HG03460 (cell line): Measurements from ENCODE around the gene IL20RB.
A peak's percentile ranks its signal among the peaks of the same experiment; 100 is the strongest.

Source experiments
- ATAC-seq: cut with Tn5 transposase; IDR thresholded peaks from one replicate; pipeline ENCODE4 v1.9.1; 2021; ENCODE audit not compliant: unreplicated experiment

The IL20RB gene

GRCh38 chr3:137026701-137027100 lies 68.9 kb downstream of the IL20RB start:
- no peak for ATAC-seq

DNA sequence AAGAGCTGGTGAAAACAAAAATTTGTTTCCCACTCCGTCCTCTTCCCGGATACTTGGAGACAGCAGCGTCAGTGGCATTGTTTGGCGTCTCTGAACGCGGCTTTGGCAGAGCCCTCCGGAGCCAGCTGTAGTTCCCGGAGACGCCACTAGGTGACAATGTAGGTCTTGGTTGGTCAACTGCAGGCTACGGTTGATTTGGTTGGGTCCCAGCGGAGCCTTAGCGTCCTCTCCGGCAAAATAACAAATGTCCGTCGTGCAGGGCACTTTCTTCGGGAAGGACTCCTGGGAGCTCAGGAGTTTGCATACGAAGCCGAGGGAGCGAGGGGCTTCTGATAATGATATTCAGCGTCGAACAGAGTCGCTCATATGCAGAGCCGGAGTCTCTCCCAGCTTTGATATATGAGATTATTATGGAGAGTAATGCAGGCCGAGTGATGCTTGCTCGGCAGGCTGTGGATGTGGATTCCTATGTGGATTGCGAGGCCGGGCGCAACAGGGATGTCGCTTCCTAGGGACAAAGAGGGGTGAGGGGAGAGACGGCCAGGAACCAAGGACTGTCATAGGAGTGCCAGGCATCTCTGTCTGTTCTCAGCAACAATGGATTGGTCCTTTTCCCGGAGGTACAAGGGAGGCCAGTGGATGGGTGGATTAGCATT lies 74.8 kb downstream of the IL20RB start:
- peak; percentile 90 for ATAC-seq

DNA sequence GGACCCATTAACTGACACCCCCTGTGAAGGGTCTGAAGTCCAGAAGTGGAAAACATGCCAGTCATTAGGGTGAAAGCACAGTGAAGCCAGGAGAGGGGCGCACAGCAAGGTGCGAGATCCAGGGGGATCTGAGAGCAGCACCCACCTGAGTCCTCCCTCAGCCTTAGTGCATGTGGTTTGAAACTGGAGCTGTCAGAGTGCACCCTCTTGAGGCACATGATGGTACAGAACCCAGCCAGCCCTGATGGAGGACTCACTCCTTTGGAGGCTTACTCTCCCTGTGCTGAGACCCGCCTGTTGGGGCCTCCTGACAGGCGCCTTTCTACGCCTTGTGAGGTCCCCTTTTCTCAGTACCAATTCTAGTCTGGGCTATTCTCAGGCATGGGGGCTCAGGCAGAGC lies 77.8 kb downstream of the IL20RB start:
- ATAC-seq: no peak

DNA sequence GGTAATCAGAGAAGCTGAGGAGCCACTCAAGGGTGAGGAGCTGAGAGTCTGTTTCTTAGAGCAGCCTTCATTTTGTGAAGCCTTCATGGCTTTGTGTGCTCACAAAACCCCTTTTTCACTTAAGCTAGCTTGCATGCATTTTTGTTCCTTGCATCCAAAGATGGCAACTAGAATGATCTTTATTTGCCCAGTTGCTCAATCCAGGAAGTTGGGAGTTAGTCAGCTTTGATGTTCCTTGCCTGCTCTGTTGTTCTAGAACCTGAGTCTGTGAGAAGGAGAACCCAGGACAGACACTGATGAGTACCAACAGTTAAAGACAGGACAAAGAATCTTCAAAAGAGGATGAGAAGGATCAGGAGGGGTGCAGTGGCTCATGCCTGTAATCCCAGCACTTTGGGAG lies 81.8 kb downstream of the IL20RB start:
- no peak for ATAC-seq

DNA sequence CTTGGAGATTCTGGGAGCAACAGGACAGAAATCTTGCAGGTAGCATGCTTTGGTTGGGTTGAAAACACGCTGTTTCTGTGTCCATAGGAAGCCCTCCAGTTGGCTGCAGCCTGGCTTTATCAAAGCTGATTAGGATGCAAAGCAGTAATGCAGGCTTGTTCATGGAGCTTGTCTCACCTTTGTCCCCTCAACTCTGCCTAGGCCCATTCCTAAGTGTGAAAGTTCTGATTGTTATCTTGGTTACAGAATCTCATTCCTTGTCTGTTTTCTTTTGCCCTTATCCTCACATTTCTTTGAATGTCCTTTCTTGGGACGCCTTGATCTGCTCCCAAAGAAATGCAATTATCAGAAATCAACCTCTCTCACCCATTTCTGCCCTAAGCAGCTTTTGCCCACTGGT lies 83.5 kb downstream of the IL20RB start:
- no peak for ATAC-seq

GRCh38 chr3:137041686-137042085 lies 83.9 kb downstream of the IL20RB start:
- no peak for ATAC-seq

GRCh38 chr3:137046747-137047146 lies 89.0 kb downstream of the IL20RB start:
- ATAC-seq: no peak

- ATAC-seq: no peak
Observed at GRCh38 chr3:137047240-137047639, 89.5 kb downstream of the IL20RB start.

- no peak for ATAC-seq
Observed at GRCh38 chr3:137050281-137050680, 92.5 kb downstream of the IL20RB start.

DNA sequence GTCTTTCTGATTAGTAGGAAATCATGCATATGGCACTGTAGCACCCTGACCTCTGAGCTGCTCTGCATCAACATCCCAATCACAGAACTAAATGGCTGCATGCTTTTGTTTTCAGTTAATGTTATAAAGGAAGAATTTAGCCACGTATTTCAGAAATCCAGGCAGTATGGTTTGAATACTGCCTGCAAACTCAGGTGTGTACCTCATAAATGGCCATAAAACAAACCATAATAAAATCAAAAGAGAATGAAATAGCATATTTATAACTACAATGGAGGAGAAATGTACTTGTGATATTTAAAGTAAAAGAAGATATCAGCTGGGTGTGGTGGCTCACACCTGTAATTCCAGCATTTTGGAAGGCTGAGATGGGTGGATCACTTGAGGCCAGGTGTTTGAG lies 94.5 kb downstream of the IL20RB start:
- ATAC-seq: no peak
